GM12878 (cell line): ENCODE measurements around the gene SYPL1. TPM values are rescaled to one million over a fixed set of nuclear protein-coding genes. Genes with fewer than 3 reads are reported as not detected.

Source experiments
- ATAC-seq: fragments of 200-7000 bp; cut with Tn5 transposase; 3 replicates; pipeline ENCODE4 v1.9.1; 2020; ENCODE audit warnings: mild to moderate bottlenecking, moderate library complexity
- BruUV-seq: library from RNA; stranded (reverse); fragments of 400-500 nt; replicated peaks from 2 replicates; lab custom pipeline; 2021; lab: Mats Ljungman, UMichigan
- CTCF ChIA-PET: fragments of 300-600 bp; sonication (Branson Sonifier 250); formaldehyde crosslinking; extraction: SDS; loops from one replicate; lab custom pipeline; 2021; ENCODE audit warnings: inconsistent platforms; lab: Yijun Ruan, JAX
- POLR2A ChIA-PET: fragments of 350-600 bp; formaldehyde crosslinking; extraction: SDS; loops from one replicate; lab custom pipeline; 2021; ENCODE audit warnings: inconsistent platforms; lab: Charles Lee
- RAD21 ChIA-PET: fragments of 300-600 bp; sonication (Branson Sonifier 250); formaldehyde crosslinking; loops from one replicate; lab custom pipeline; 2023; ENCODE audit warnings: antibody characterized with exemption; ENCODE audit not compliant: unreplicated experiment; lab: Charles Lee
- SMC1A ChIA-PET: fragments of 300-600 bp; sonication (Branson Sonifier 250); formaldehyde crosslinking; loops from one replicate; lab custom pipeline; 2023; ENCODE audit not compliant: unreplicated experiment, uncharacterized antibody; lab: Charles Lee
- DNase-seq: peaks from one replicate; pipeline ENCODE4 v3.0.0-alpha.2; 2011; ENCODE audit warnings: low read depth, low spot score
- FAIRE-seq: peaks from 3 replicates; lab custom pipeline; 2011; peaks lifted over from hg19 to GRCh38; lab: Jason Lieb, UNC
- H2AFZ ChIP-seq: 2 replicates; pipeline ENCODE4 v1.6.0; 2011; ENCODE audit warnings: low read depth, low read length, control low read depth; ENCODE audit not compliant: control insufficient read depth
- H3K27ac ChIP-seq: 2 replicates; pipeline ENCODE4 v1.5.1; 2011; ENCODE audit warnings: control low read depth; ENCODE audit not compliant: control insufficient read depth, insufficient read depth
- H3K27me3 ChIP-seq, 2 experiments: replicated peaks in 1 of 2; 2 replicates each; pipeline versions ENCODE4 v1.6.0 to v1.6.1; 2011; ENCODE audit warnings: low read length in 1 of 2; ENCODE audit not compliant: control insufficient read depth in 2 of 2, insufficient read depth in 2 of 2
- H3K36me3 ChIP-seq, 2 experiments: 2 replicates each; pipeline ENCODE4 v1.5.1; 2011; ENCODE audit warnings: low read length in 1 of 2; ENCODE audit not compliant: control insufficient read depth in 2 of 2, insufficient read depth in 2 of 2
- H3K4me1 ChIP-seq: 2 replicates; pipeline ENCODE4 v1.6.1; 2011; ENCODE audit warnings: mild to moderate bottlenecking, low read length, moderate library complexity, mixed read lengths; ENCODE audit not compliant: control insufficient read depth, insufficient read depth
- H3K4me2 ChIP-seq: 2 replicates; pipeline ENCODE4 v1.6.0; 2011; ENCODE audit warnings: control low read depth; ENCODE audit not compliant: control insufficient read depth, insufficient read depth
- H3K4me3 ChIP-seq: fragments of 200-600 bp; sonication (generic); 2 replicates; pipeline ENCODE4 v1.5.1; 2016
- H3K79me2 ChIP-seq: 2 replicates; pipeline ENCODE4 v1.6.0; 2011; ENCODE audit warnings: low read length; ENCODE audit not compliant: control insufficient read depth, insufficient read depth
- H3K9ac ChIP-seq: 2 replicates; pipeline ENCODE4 v1.8.0; 2011; ENCODE audit warnings: low read length, control low read depth, mixed read lengths; ENCODE audit not compliant: control insufficient read depth, insufficient read depth
- H3K9me3 ChIP-seq: replicated peaks from 3 replicates; pipeline ENCODE4 v1.5.1; 2011; ENCODE audit warnings: mild to moderate bottlenecking, low read length; ENCODE audit not compliant: control insufficient read depth, insufficient read depth
- H4K20me1 ChIP-seq: 2 replicates; pipeline ENCODE4 v1.6.0; 2011; ENCODE audit not compliant: control insufficient read depth, insufficient read depth
- ATF3 ChIP-seq: IDR thresholded peaks from 2 replicates; pipeline ENCODE4 v1.6.1; 2011; ENCODE audit warnings: low read depth, mild to moderate bottlenecking, low read length, moderate library complexity, borderline replicate concordance; ENCODE audit errors: extremely low read depth
- BCL11A ChIP-seq: IDR thresholded peaks from 2 replicates; pipeline ENCODE4 v1.6.1; 2011; ENCODE audit warnings: low read depth, low read length
- BRCA1 ChIP-seq: IDR thresholded peaks from 2 replicates; pipeline ENCODE4 v1.6.1; 2011; ENCODE audit warnings: low read depth, low read length, improper control_type of control experiment
- CUX1 ChIP-seq: IDR thresholded peaks from 2 replicates; pipeline ENCODE4 v1.6.1; 2012; ENCODE audit warnings: improper control_type of control experiment, low read depth, low read length; ENCODE audit not compliant: insufficient replicate concordance
- FOS ChIP-seq: IDR thresholded peaks from 3 replicates; pipeline ENCODE4 v1.6.1; 2011; ENCODE audit warnings: borderline replicate concordance; ENCODE audit not compliant: insufficient read length; ENCODE audit errors: extremely low read depth
- IKZF1 ChIP-seq: fragments of 450-650 bp; conservative IDR thresholded peaks from 2 replicates; pipeline ENCODE4 v1.6.1; 2017; ENCODE audit warnings: antibody characterized with exemption, mild to moderate bottlenecking
- IRF4 ChIP-seq: IDR thresholded peaks from 2 replicates; pipeline ENCODE4 v1.6.1; 2011; ENCODE audit warnings: low read depth, low read length
- KAT2A ChIP-seq: conservative IDR thresholded peaks from 2 replicates; pipeline ENCODE4 v1.6.1; 2011; ENCODE audit warnings: low read depth, low read length; ENCODE audit not compliant: control insufficient read depth
- MAX ChIP-seq: IDR thresholded peaks from 2 replicates; pipeline ENCODE4 v1.6.1; 2012; ENCODE audit warnings: low read depth, low read length, improper control_type of control experiment
- MYC ChIP-seq: IDR thresholded peaks from 2 replicates; pipeline ENCODE4 v1.6.1; 2011; ENCODE audit warnings: mild to moderate bottlenecking, low read length, moderate library complexity, inconsistent platforms; ENCODE audit not compliant: insufficient read depth, insufficient replicate concordance, insufficient read length, severe bottlenecking
- NBN ChIP-seq: fragments of 450-650 bp; IDR thresholded peaks from 2 replicates; pipeline ENCODE4 v1.6.1; 2016
- NRF1 ChIP-seq: conservative IDR thresholded peaks from 2 replicates; pipeline ENCODE4 v1.6.1; 2011; ENCODE audit warnings: mild to moderate bottlenecking, low read depth, low read length, improper control_type of control experiment
- POLR2AphosphoS5 ChIP-seq: IDR thresholded peaks from 2 replicates; pipeline ENCODE4 v1.6.1; 2011; ENCODE audit warnings: mild to moderate bottlenecking, low read length, inconsistent platforms
- RBBP5 ChIP-seq: fragments of 200-600 bp; sonication (generic); conservative IDR thresholded peaks from 2 replicates; pipeline ENCODE4 v1.6.1; 2016
- RFX5 ChIP-seq: IDR thresholded peaks from 2 replicates; pipeline ENCODE4 v1.6.1; 2011; ENCODE audit warnings: low read depth, low read length, improper control_type of control experiment
- SPI1 ChIP-seq: IDR thresholded peaks from 2 replicates; pipeline ENCODE4 v1.6.1; 2011; ENCODE audit warnings: low read depth, mild to moderate bottlenecking, low read length, moderate library complexity, borderline replicate concordance; ENCODE audit not compliant: insufficient read depth
- USF1 ChIP-seq: IDR thresholded peaks from 2 replicates; pipeline ENCODE4 v1.6.1; 2011; ENCODE audit warnings: borderline replicate concordance, low read depth, mild to moderate bottlenecking, moderate library complexity, mixed read lengths, low read length; ENCODE audit not compliant: insufficient read depth; ENCODE audit errors: extremely low read length
- WGBS: methylation state at CpG from one replicate; pipeline ENCODE4 v1.1.6; 2016; ENCODE audit warnings: low lambda C conversion rate; ENCODE audit not compliant: insufficient replicate concordance, insufficient coverage; ENCODE audit errors: missing lambda C conversion rate; 5-methylcytosine and 5-hydroxymethylcytosine counted together
- in situ Hi-C: fragments of 300-500 bp; cut with MboI; formaldehyde crosslinking; loops from 9 replicates; pipeline ENCODE4 v1.14.3; 2018; ENCODE audit warnings: mixed read lengths
- intact Hi-C: fragments of 100-400 bp; cut with micrococcal nuclease; formaldehyde crosslinking; loops from one replicate; pipeline ENCODE4 v1.14.2; 2022; ENCODE audit not compliant: unreplicated experiment
- polyA plus RNA-seq, 11 experiments: library from polyadenylated mRNA; depleted of rRNA in 4 of 11; unstranded in 6 of 11; stranded (reverse) in 5 of 11; fragments of >200 nt; fragmentation: Nextera tagmentation in 4 of 11; fragmentation: Illumina TruSeq in 1 of 11; extraction: Ambion mirVana in 4 of 11; extraction: Trizol in 1 of 11; gene quantifications; 1 replicate in 1 of 11; 2 replicates in 10 of 11; pipeline versions ENCODE4 v1.2.1 to v1.2.3, GENCODE V29; 2011 to 2016; ENCODE audit warnings: inconsistent platforms in 2 of 11, missing spikeins in 2 of 11, low read depth in 1 of 11
- total RNA-seq, 4 experiments: library from RNA; depleted of rRNA in 3 of 4; stranded (reverse); fragments of >200 nt in 3 of 4; fragmentation: Illumina TruSeq in 1 of 4; extraction: Trizol in 1 of 4; gene quantifications; 2 replicates each; pipeline versions ENCODE4 v1.2.1 to v1.2.3, GENCODE V29; 2013 to 2021

SYPL1 gene
- total and polyA plus RNA-seq, 10 of the 15 experiments (the other 5 are each of a cell fraction or from before 2014, with no cell fraction given), result 34.5 to 177 (median 87.3) TPM

- no peak for TF ChIP-seq CUX1
- TF ChIP-seq BRCA1, result no peak
- TF ChIP-seq MYC, result no peak
- TF ChIP-seq FOS, result no peak
Measured at GRCh38 chr7:106052681-106053080, 59.4 kb downstream of the SYPL1 start (continued).

GRCh38 chr7:106050746-106051117 lies 61.4 kb downstream of the SYPL1 start:
- ChIA-PET POLR2A (interaction anchor here (0.7 kb wide), 1 partner anchor 115 kb away, joined by 3 read pairs; no protein-coding TSS in a partner anchor), CTCF (interaction anchor here (1.2 to 3.1 kb wide), 5 partner anchors 9 to 394 kb away, joined by 3 to 24 read pairs (median 7); no protein-coding TSS in a partner anchor), RAD21 (interaction anchor here (1.4 kb wide), 1 partner anchor 104 kb away, joined by 9 read pairs; no protein-coding TSS in a partner anchor), SMC1A (interaction anchor here (1.1 to 3.2 kb wide), 3 partner anchors 9 to 102 kb away, joined by 3 to 29 read pairs (median 3); no protein-coding TSS in a partner anchor)
- H3K4me2 ChIP-seq, result no peak overlapping the region
- no peak for DNase-seq
- H3K4me3 ChIP-seq, result no peak overlapping the region
- H3K9me3 ChIP-seq, result no peaks in the 10 kb centered on the region
- H4K20me1 ChIP-seq, result no peaks in the 10 kb centered on the region
- no peak overlapping the region for H3K27ac ChIP-seq
- H3K9ac ChIP-seq, result no peak overlapping the region
- H2AFZ ChIP-seq, result no peak overlapping the region
- no peak for FAIRE-seq
- H3K79me2 ChIP-seq, result no peaks in the 10 kb centered on the region
- in situ Hi-C loops, result no loop called here
- H3K4me1 ChIP-seq, result no peaks in the 10 kb centered on the region
- intact Hi-C loops, result loop anchor here (10.0 kb wide), 1 partner anchor 414 kb away; no protein-coding TSS in a partner anchor
- no TSS peak for BruUV-seq
- 49% methylated on average over 5 of the region's 5 CpGs for WGBS
- ATAC-seq, result no peak
- H3K27me3 ChIP-seq, result peaks cover 1 to 2% of the 10 kb centered on the region in 2 experiments; a peak in 2 of 4 replicates
- H3K36me3 ChIP-seq, result no peaks in the 10 kb centered on the region
- TF ChIP-seq SPI1 (no peak), POLR2AphosphoS5 (no peak), BCL11A (no peak), NBN (no peak), NRF1 (no peak), RBBP5 (no peak), IRF4 (no peak), USF1 (no peak), ATF3 (no peak), MAX (no peak), IKZF1 (no peak), RFX5 (no peak), KAT2A (no peak)
